Endometrial microvascular endothelial cells (primary cell): Measurements from ENCODE around the gene ASXL1. TPM values are rescaled to one million over a fixed set of nuclear protein-coding genes. Genes with fewer than 3 reads are reported as not detected.
"Not testable (repeated sequence)": the region's sequence is repeated elsewhere in the genome, so short reads cannot be mapped to it uniquely, and the experiment has no call there.

Experiments
- in situ Hi-C: cut with HindIII; loops from 2 replicates; pipeline ENCODE4 v1.10.0; 2017; ENCODE audit warnings: low sequenced_read_pairs, low pct_unique_long_range_greater_than_20kb; ENCODE audit errors: inconsistent ontology term
- total RNA-seq: library from RNA; depleted of rRNA; stranded (reverse); fragments of >200 nt; gene quantifications from one replicate; pipeline ENCODE4 v1.2.3, GENCODE V29; 2015; ENCODE audit errors: inconsistent ontology term

The ASXL1 gene
- total RNA-seq, 1 donor from 2014 or later, result 23.5 TPM

- in situ Hi-C loops, result no loop called here
Observed at GRCh38 chr20:32456869-32457478, 98.8 kb downstream of the ASXL1 start.

DNA sequence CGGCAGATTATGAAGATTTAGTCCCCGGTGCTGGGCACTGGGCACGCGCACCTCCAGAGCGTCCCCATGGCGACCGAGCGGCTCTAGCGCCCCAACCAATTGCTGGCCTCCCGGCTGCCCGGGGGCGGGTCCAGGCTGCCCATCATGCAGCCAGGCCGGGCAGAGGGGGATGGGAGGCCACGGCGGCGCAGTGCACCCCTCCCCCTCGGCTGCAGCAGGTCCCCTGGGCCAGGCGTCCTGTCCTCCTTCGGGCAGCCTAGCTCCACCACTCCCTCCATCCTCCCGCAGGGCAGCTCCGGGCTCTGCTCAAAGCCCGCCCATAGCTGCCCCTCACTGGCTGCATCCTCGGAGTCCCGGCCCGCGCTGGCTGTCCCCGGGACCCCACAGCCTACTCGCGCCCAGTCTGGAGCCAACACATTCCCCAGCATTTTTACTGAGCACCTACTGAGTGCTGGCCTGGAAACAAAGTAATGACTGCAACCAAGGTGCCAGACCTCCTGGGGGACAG lies 99.4 kb downstream of the ASXL1 start:
- in situ Hi-C loops, result no loop called here

- in situ Hi-C loops, result no loop called here
Observed at GRCh38 chr20:32458061-32458836, 100.1 kb downstream of the ASXL1 start.

GRCh38 chr20:32458837-32459220 lies 100.7 kb downstream of the ASXL1 start:
- in situ Hi-C loops, result no loop called here

DNA sequence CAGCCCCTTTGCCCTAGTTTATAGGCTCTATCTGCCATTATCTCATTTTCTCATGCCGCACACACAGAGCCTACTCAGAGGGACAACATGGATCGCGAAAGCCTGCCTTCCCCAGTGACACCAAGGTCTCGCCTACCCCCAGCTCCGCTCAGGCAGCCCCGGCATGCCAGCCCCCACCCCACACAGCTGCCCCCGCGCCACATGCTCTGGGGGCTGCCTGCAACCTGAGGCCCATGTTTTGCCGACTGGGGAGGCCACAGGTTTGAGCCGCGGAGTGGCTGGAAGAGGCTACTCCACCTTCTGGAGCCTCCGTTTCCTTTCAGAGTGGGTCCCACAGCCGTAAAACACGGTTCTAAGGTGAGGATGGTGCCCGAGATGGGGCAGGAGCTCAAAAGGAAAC lies 102.1 kb downstream of the ASXL1 start:
- in situ Hi-C loops, result no loop called here

GRCh38 chr20:32460683-32461320 lies 102.7 kb downstream of the ASXL1 start:
- in situ Hi-C loops, result no loop called here

DNA sequence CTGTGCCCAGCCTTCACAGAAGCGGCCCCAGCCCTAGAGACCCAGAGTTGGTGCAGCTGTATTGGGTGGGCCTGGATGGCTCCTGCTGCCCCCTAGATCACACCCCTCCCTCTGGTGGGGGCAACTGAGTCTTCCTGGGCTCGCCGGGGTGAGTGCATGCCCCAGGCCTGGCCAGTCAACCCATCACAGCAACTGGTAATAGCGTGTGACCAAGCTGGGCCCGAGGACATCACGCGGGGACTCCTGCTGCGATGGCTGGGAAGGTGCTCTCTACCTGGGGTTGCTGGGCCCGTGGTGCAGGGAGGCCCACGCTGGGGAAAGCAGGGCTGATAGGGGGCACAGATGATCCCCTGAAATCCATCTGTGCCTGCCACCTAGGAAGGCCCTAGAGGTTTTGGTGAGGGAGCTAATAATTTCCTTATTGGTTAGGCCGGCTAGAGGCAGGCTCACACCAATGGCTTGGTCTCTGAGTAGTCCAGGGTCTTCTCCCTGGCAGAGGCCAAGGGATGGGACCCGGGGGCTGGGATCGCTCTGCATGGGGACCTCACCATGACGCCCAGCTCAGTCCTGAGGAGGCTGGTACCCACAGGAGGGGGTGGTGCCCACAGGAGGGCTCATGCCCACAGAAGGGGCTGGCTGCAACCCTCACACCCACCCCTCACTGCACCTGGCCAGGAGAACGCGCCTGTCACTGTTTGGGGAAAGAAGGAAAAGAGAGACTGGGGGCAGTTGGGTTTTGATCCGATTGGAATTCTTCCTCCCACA lies 103.9 kb downstream of the ASXL1 start:
- in situ Hi-C loops, result no loop called here

DNA sequence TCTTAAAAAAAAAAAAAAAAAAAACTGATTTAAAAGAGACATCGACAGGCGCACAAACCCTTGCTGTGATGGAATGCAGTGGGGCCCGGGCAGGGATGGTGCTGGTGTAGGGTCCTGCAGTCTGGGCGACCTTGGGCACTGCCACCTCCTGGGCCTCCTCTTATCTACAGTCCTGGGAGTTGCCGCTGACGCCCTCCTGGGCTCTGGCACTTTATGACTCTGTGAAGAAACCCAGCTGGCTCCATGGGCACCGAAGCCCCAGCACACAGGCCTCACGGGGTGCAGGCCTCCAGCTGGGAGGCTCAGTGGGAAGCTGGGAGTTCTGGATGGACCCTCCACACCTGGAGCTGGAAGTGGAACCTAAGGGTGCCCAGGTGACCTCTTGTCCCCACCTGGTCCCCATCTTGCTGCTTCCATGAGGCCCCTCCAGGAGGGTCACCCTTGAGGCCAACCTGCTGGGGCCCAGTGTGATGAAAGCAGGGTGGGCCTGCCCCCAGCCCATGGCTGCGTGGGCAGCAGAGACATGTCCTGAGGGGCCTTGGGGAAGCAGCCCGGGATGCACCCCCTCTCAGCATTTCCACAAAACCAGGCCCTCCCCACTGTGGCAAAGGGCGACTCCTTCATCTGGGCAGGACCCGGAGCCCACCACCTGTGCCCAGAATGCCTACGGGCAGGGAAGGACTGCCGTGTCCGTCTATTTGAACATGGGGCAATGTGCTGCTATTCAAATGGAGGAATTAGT lies 104.9 kb downstream of the ASXL1 start:
- in situ Hi-C loops, result no loop called here

DNA sequence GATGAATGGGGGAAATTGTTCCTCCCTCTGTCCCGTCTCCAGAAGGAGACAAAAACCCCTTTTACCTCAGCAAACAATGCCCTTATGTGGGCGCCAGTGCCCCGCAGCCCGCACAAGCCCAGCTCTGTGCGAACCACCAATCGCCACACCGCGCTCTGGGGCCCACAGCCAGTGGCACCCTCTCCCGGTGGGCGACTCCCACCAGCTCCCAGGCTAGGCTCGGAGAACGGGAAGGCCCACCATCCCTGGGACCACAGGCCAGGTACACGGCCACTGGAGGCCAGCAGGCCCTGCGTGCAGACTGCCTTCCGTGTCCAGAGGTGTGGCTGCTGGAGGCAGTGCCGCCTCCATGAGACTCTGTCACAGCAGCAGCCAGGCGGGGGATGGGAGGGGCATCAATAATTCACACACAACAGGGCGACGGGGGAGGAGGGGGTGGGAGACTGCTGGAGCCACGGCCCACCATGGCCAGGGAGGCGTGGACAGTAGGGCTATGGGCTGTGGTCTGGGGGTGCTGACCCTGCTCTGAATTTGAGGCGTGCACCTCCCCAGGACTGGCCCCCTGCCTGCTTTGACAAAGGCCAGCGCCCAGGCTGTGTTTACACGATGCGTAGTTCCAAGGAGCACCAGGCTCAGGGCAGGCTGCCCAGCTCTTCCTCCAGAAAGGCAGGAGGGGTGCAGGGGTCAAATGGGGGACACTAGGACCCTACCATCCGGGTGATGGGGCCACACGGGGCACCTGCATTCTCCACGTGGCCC lies 105.7 kb downstream of the ASXL1 start:
- in situ Hi-C loops, result no loop called here

DNA sequence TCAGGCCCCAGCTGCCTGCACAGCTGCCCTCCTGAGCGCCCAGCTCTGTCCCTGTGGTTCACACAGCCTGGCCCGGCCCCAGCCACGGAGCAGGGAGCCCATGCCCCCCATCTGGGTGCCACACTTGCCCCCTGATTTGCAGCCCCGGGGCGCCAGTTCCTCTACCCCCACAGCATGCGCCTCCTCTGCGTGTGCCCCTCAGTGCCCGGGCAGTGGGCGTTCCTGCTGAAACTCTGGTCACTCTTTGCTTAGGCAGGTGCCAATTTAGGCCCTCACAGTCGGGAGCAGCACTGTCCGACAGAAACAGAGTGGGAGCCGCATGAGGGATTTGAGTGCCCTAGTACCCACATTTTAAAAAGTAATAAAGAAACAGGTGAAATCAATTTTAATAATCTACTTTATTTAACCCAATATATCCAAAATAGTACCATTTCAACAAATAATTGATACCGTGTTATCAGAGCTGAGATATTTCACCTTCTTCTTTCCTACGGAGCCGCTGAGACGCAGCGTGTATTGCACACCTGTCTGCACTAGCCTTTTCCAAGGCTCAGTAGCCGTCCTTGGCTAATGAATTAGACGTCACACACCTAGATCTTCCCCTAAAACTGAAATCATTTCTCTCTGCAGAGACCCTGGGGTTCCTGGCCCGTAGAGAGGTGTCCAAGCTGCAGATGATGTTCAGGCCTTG lies 106.4 kb downstream of the ASXL1 start:
- in situ Hi-C loops, result no loop called here

DNA sequence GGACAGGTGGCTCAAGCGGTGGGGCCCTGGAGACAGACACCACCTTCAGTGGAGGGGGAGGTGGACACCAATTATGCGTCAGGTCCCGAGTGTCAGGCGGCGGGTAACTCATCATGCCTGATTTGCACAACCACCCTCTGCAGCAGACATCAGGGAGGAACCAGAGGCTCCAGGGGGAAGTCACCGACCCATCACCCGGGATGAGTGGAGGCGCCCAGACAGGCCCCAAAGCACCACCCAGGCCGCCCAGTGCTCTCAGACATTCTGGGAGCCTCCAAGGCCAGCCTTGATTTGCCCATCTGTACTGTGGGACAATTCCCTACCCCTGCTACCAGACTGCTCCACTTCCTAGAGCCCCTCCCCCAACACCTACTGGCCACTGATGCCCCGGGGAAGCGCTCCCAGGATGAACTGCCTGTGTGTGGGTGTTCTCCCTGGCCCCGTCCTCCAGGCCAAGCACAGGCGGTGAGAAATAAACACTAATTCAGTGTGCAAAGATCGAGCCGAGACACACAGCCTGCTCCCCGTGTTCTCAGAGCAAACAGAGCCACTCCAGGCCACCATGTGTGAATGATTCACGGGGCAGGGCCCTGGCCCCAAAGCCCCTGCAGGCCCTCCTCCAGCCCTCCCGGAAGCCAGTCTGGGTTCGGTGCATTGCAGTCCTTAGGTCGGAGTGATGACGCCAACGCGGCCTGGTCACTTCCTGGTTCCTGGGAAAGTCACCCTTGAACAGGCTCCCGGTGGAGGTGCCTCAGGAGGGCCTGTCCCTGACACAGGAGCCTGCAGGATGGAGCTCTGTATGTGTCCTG lies 107.2 kb downstream of the ASXL1 start:
- in situ Hi-C loops, result no loop called here

DNA sequence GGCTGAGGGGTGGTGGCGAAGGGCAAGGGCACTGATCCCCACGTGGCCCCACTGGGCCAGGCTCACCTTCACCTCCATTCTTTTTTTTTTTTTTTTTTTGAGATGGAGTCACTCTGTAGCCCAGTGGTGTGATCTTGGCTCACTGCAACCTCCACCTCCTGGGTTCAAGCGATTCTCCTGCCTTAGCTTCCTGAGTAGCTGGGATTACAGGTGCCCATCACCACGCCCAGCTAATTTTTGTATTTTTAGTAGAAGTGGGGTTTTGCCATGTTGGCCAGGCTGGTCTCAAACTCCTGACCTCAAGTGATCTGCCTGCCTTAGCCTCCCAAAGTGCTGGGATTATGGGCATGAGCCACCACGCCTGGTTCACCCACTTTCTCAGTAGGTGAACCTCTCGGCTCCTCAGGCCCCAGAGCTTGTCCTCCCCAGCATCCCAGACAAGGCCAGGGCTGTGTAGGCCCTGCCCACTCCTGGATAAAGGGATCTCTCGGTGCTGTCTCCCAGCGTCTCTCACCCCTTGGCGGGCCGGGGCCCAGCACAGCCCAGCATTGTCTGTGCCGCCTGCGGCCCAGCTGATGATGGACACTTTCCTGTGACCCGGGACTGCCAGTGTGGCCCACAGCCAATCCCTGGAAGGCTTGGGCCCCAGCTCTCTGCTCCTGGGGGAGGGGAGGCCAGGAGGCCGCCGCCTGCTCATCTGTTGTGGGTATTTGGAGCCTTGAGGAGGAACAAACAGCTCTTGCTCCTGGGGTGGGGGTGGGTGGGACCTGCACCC lies 108.0 kb downstream of the ASXL1 start:
- in situ Hi-C loops, result not testable (repeated sequence)

DNA sequence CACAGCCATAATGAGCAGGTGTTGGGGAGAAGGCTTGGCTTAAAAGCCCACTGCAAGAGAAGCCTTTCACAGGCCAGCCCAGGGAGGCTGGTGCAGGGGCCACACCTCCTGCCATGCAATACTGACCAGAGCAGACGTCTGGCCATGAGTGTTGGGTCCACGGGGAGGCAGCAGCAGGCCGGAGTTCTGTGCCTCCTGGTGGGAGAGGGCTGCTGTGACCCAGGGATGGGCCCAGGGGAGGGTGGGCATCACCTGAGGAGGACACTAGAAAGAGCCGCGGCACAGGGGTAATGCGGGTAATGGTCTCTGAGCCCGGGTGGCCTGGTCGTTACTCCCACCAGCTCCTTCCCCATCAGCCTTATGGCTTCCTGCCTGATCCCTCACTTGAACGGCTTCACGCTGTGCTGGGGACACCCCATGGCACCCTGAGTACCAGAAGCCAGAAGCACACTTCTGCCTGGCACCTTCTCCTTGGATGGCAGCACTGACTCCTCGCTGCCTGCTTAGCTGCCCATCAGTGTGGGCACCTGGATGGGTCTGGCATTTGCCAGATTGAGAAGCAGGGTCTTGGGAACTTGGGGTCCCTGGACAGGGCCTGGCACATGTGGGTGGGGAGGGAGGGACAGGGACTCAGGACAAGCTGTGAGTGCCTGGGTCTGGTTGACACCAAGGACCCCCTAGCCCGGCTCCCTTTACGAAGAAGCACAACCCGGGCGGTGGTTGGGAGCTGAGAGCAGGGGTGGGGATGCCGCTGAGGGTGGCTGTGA lies 108.8 kb downstream of the ASXL1 start:
- in situ Hi-C loops, result no loop called here

DNA sequence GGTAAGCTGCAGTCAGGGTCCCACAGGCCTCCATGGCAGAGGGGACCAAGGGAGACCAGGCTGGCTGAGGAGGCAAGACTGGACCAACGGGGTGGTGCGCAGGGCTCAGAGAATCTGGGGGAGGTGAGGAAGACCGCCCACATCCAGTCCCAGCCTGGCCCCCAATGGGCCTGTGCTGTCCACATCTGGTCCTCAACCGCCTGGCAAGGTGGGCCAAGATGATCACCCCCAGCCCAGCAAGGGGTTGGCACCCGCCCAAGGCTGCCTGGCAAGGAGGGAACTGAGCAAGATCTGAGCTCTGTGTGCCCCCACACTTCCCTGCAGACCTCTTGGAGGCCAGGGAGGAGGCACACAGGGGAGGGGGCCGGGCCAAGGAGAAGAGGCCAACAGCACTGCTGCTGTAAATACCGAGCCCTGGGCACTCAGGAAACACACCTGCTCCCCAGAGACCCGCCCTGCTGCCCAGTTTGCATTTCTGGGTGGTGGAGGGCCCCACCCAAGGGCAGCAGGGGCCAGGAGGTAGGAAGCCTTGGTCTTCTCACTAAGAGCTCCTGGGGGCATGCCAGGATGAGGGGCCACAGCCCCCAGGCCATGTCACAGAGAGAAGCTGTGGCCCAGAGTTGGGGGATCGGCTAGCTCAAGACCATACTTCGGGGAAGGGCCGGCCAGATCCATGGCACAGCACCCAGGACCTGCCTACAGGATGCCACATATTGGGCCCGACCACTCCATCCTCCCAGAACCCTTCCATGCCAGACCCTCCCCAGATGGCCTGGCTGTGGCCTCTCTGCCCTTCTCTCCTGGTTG lies 109.6 kb downstream of the ASXL1 start:
- in situ Hi-C loops, result no loop called here

DNA sequence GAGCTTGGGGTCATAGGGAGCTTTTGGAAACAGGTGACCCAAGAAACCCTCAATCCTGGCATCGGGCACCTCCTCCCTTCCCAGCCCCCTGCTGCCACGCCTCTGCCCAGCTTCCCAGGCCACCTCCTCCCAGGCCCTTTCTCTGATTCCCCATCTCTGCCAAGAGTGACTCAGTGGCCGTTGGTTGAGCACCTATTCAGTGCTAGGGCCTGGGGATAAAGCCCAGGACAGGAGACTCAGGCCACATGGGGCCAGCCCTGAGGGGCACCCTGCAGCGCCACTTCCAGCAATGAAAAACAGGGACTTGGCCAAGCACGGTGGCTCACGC lies 110.1 kb downstream of the ASXL1 start:
- in situ Hi-C loops, result no loop called here
